Psoas muscle (tissue), 8 donors: Measurements from ENCODE around the gene CHRNA9. TPM values are rescaled to one million over a fixed set of nuclear protein-coding genes. Genes with fewer than 3 reads are reported as not detected.

Experiments
- ATAC-seq, 4 donors: fragments of 200-7000 bp; cut with Tn5 transposase; one replicate each; pipeline ENCODE4 v1.9.1; 2020; ENCODE audit warnings: moderate library complexity in 3 of 4, mild to moderate bottlenecking in 2 of 4
- DNase-seq, 2 donors: peaks; one replicate each; pipeline ENCODE4 v3.0.0-alpha.2; 2020
- H3K27ac ChIP-seq: fragments of 200-600 bp; one replicate; pipeline ENCODE4 v1.8.0; 2022
- H3K27me3 ChIP-seq, 3 donors: fragments of 200-600 bp in 1 of 3; one replicate each; pipeline versions ENCODE4 v1.6.1 to v1.8.0; 2013 to 2022; ENCODE audit warnings: low read length in 2 of 3, mild to moderate bottlenecking in 2 of 3, moderate library complexity in 1 of 3; ENCODE audit not compliant: insufficient read depth in 3 of 3
- H3K36me3 ChIP-seq, 2 donors: fragments of 200-600 bp in 1 of 2; one replicate each; pipeline versions ENCODE4 v1.6.1 to v1.8.0; 2013 to 2022; ENCODE audit warnings: low read depth in 1 of 2, mild to moderate bottlenecking in 1 of 2, moderate library complexity in 1 of 2; ENCODE audit not compliant: insufficient read depth in 1 of 2
- H3K4me1 ChIP-seq: fragments of 200-600 bp; one replicate; pipeline ENCODE4 v1.8.0; 2022
- H3K4me3 ChIP-seq: fragments of 200-600 bp; one replicate; pipeline ENCODE4 v1.8.0; 2022; ENCODE audit warnings: mild to moderate bottlenecking
- H3K9me3 ChIP-seq: fragments of 200-600 bp; one replicate; pipeline ENCODE4 v1.8.0; 2022
- CTCF ChIP-seq: fragments of 200-600 bp; IDR thresholded peaks from one replicate; pipeline ENCODE4 v1.8.0; 2022; ENCODE audit warnings: antibody characterized with exemption
- WGBS, 3 donors: extraction: QIAGEN DNeasy Blood & Tissue Kit; methylation state at CpG; one replicate each; pipeline versions ENCODE4 v1.1.6 to v1.1.7; 2013; 5-methylcytosine and 5-hydroxymethylcytosine counted together
- intact Hi-C, 2 donors: fragments of 100-400 bp; cut with DNase I; formaldehyde crosslinking; loops; one replicate each; pipeline versions ENCODE4 v1.11.0 to v1.14.2; 2022
- polyA plus RNA-seq, 3 donors: library from polyadenylated mRNA; stranded (reverse); fragments of 200-250 nt; gene quantifications; one replicate each; pipeline ENCODE4 v1.2.3, GENCODE V29; 2013
- total RNA-seq, 4 donors: library from RNA; stranded (reverse); fragmentation: NEBNext Ultra II Directional in 2 of 4; extraction: Animal tissue kit (Norgen Biotek cat#: 25700) in 2 of 4; gene quantifications; one replicate each; pipeline versions ENCODE4 v1.2.1 to v1.2.4, GENCODE V29; 2021 to 2023
- donor health status: healthy with polysubstance abuse.
- donor health status: DM: no; HTN: no; CAD: no; lungs with moderate emphysema.
- donor health status: Bipolar disorder and iron deficiency.
- donor health status: healthy.
- donor health status: DM: yes; HTN: yes; CAD: no.
- donor health status: DM: no; HTN: no; CAD: no.
- donor health status: DM: no; HTN: no; CAD: no.
- donor health status: DM: yes; HTN: yes; CAD: no.

Gene CHRNA9
- total and polyA plus RNA-seq, 7 donors, result 0.01 TPM; not detected in 6

GRCh38 chr4:40350627-40351227 is 15.6 kb downstream of the CHRNA9 start:
- no peak for ATAC-seq
- Histone ChIP-seq H3K27ac (no peak overlapping the region), H3K36me3 (no peaks in the 10 kb centered on the region), H3K4me3 (no peak overlapping the region), H3K9me3 (no peaks in the 10 kb centered on the region), H3K27me3 (peaks cover 0 to 4% (median 0%) of the 10 kb centered on the region in 3 donors), H3K4me1 (no peaks in the 10 kb centered on the region)
- WGBS, 3 donors, result 93 to 98% (median 96%) methylated on average over 4 of the region's 4 CpGs
- intact Hi-C loops, result no loop called here
- no peak for TF ChIP-seq CTCF
- DNase-seq, result no peak

DNA sequence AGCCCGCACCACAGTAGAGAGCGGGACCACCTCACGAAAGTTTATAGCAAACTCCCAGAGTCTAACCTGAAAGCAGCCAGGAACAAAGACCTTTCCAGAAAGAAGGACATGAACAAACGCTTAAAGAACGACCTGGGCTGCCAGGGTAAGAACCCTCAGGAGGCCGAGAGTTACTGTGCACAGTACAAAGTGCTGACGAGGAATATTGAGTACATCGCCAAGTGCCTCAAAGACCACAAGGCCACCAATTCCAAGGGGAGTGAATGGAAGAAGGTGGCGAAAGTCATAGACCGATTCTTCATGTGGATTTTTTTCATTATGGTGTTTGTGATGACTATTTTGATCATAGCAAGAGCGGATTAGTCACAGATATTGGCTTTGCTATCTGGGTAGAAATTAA is 19.0 kb downstream of the CHRNA9 start:
- intact Hi-C loops, result no loop called here
- WGBS, 3 donors, result 92 to 94% (median 93%) methylated on average over 11 of the region's 11 CpGs
- DNase-seq (no peak), ATAC-seq (no peak)
- Histone ChIP-seq H3K27me3 (peaks cover 0 to 4% (median 0%) of the 10 kb centered on the region in 3 donors), H3K4me3 (no peak overlapping the region), H3K4me1 (no peaks in the 10 kb centered on the region), H3K27ac (no peak overlapping the region), H3K36me3 (no peaks in the 10 kb centered on the region), H3K9me3 (no peaks in the 10 kb centered on the region)
- no peak for TF ChIP-seq CTCF

DNA sequence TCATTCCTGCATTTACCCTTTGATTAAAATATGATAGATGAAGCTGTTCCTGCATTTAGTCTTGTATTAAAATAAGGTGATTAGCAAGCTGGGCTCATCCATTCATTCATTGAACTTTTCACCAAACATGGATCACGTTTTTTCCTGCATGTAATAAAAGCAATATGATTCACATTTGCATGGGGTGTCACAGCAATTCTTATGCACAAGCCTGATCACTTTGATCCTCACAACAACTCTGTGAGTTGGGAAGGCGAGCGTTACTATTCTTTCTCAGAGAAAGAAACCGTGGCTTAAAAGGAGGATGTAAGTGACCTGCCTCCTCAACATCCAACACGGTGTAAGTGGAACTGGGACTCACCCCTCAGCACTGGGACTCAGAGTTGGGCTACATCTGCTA is 20.0 kb downstream of the CHRNA9 start:
- no peak overlapping the region for H3K27ac ChIP-seq
- intact Hi-C loops, result no loop called here
- H3K36me3 ChIP-seq, result no peaks in the 10 kb centered on the region
- WGBS, 3 donors, result 62 to 66% (median 66%) methylated on average over 5 of the region's 5 CpGs
- H3K4me3 ChIP-seq, result no peak overlapping the region
- no peak for ATAC-seq
- peaks cover 0 to under 1% (median 0%) of the 10 kb centered on the region in 3 donors for H3K27me3 ChIP-seq
- no peak for DNase-seq
- TF ChIP-seq CTCF, result no peak
- no peaks in the 10 kb centered on the region for H3K4me1 ChIP-seq
- no peaks in the 10 kb centered on the region for H3K9me3 ChIP-seq

DNA sequence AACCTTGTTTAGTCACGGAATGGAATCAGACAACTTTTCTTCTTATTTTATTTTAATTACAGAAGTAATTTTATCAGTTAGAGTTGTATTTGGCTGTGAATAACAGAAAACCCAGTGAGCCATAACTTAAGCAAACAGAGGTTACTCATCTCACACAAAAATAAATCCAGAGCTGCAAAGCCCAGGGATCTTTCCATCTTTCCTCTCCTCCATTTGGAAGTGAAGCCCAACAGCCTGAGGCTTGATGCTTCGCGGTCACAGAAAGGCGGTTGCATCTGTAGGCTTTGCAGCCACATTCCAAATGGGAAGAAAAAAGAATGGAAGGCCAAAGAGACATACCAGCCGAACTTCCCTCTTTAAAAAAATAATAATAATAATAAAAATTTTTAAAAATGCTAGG is 22.6 kb downstream of the CHRNA9 start:
- intact Hi-C loops, result no loop called here
- no peaks in the 10 kb centered on the region for H3K36me3 ChIP-seq
- no peak overlapping the region for H3K27ac ChIP-seq
- WGBS, 3 donors, result 83 to 89% (median 88%) methylated on average over 5 of the region's 5 CpGs
- H3K4me1 ChIP-seq, result no peaks in the 10 kb centered on the region
- no peaks in the 10 kb centered on the region for H3K27me3 ChIP-seq
- no peak overlapping the region for H3K4me3 ChIP-seq
- no peak for ATAC-seq
- DNase-seq, result no peak
- TF ChIP-seq CTCF, result no peak
- H3K9me3 ChIP-seq, result peaks cover 6% of the 10 kb centered on the region

GRCh38 chr4:40361338-40361737 is 26.2 kb downstream of the CHRNA9 start:
- H3K27me3 ChIP-seq, result no peaks in the 10 kb centered on the region
- no peak overlapping the region for H3K4me3 ChIP-seq
- ATAC-seq, result no peak
- no peak for DNase-seq
- peaks cover 6% of the 10 kb centered on the region for H3K9me3 ChIP-seq
- H3K4me1 ChIP-seq, result no peaks in the 10 kb centered on the region
- no peaks in the 10 kb centered on the region for H3K36me3 ChIP-seq
- no peak for TF ChIP-seq CTCF
- 74 to 95% (median 92%) methylated on average over 3 of the region's 3 CpGs for WGBS, 3 donors
- intact Hi-C loops, result no loop called here
- no peak overlapping the region for H3K27ac ChIP-seq
